ENCODE results near the gene GGT5. TPM values are rescaled to one million over a fixed set of nuclear protein-coding genes. Genes with fewer than 3 reads are reported as not detected.

Gene GGT5
- total and polyA plus RNA-seq, 2 of the 13 experiments (the other 11 are each of a cell fraction or from before 2014, with no cell fraction given) = 0.69 to 3.1 TPM

- TF ChIP-seq RARA (CRISPR knock-in tag; IDR thresholded peaks at IDR 0.05) (peak; percentile 61), HNF1B (CRISPR knock-in tag; IDR thresholded peaks at IDR 0.05) (no peak), SYNCRIP (IDR thresholded peaks at IDR 0.05; ENCODE audit: insufficient read depth, low read depth, low read length) (no peak), JDP2 (CRISPR knock-in tag; IDR thresholded peaks at IDR 0.05; ENCODE audit: borderline replicate concordance) (no peak), TARDBP (CRISPR knock-in tag; IDR thresholded peaks at IDR 0.05) (0 out of 2 replicates have a peak, but pooled peaks have one; percentile 33), TOE1 (CRISPR knock-in tag; IDR thresholded peaks at IDR 0.05) (no peak), HDAC6 (IDR thresholded peaks at IDR 0.05; ENCODE audit: low read depth, low read length) (no peak), HNRNPK (IDR thresholded peaks at IDR 0.05; ENCODE audit: low read depth, low read length, poor library complexity, severe bottlenecking) (no peak), ATF6 (CRISPR knock-in tag; conservative IDR thresholded peaks at IDR 0.05) (no peak), ZNF816 (CRISPR knock-in tag; IDR thresholded peaks at IDR 0.05; ENCODE audit: borderline replicate concordance) (no peak), ZNF615 (CRISPR knock-in tag; IDR thresholded peaks at IDR 0.05; ENCODE audit: borderline replicate concordance) (no peak), ZFP90 (CRISPR knock-in tag; IDR thresholded peaks at IDR 0.05; ENCODE audit: borderline replicate concordance) (no peak), ZBTB34 (CRISPR knock-in tag; IDR thresholded peaks at IDR 0.05) (no peak), XBP1 (CRISPR knock-in tag; IDR thresholded peaks at IDR 0.05) (no peak), ZKSCAN8 (CRISPR knock-in tag; IDR thresholded peaks at IDR 0.05; ENCODE audit: borderline replicate concordance) (peak; percentile 69; the same call in 1 of the 2 replicates), RNF219 (CRISPR knock-in tag; IDR thresholded peaks at IDR 0.05) (no peak), SMARCC2 (IDR thresholded peaks at IDR 0.05) (no peak), ZNF652 (CRISPR knock-in tag; IDR thresholded peaks at IDR 0.05; ENCODE audit: borderline replicate concordance, low read depth) (0 out of 2 replicates have a peak, but pooled peaks have one; percentile 18), ZBTB49 (CRISPR knock-in tag; IDR thresholded peaks at IDR 0.05; ENCODE audit: borderline replicate concordance) (no peak)
These were observed 36.7 kb downstream of the GGT5 start (continued) for GRCh38 chr22:24208012-24208749.

Data from HepG2 (cell line).